ENCODE data around the gene POLR2C.

The POLR2C gene

DNA sequence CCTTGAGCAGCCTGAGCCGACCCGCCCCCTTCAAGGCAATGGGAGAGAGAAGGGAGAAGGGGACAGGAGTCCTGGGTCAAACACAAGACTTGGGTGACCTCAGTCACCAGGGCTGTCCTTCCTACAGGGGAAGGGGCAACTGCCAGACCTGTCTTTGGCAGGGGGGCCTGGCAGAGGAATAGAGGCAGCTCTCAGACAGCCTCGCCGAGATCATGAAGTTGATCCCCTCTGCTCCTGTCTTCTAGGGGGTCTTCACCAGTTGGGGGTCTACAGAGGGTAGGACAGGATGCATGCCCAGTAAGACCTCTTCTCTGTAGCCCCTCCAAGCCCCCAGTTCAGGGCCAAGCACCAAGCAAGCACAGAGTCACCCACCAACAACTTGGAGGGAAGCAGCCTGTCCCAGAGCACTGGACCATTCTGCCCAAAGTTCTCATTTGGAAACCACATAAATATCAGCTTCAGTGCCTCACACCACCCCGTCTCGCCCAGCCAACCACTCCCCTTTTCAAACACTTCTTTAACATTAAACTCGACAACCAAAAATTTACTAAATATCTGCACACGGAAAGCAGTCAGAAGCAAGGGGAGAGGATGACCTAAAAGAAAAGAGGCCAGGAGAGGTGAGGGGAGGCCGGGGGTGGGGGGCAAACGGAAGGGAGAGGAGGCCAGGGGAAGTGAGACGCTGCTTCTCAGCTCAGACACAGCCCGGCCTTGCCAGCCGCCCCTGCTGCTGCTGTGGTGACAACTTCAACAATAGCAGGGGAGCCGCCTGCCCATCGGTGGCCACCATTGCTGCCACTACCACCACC is 16.1 kb downstream of the POLR2C start:
- Histone ChIP-seq H3K36me3 (no peaks in the 10 kb centered on the region), H3K9me3 (no peaks in the 10 kb centered on the region), H3K4me3 (ENCODE audit: low read depth in 1 of 2, low read length in 1 of 2) (no peak overlapping the region), H3K27me3 (peaks cover 37% of the 10 kb centered on the region), H3K4me1 (ENCODE audit: control insufficient read depth in 1 of 2, insufficient read depth in 1 of 2, low read depth in 1 of 2, low read length in 1 of 2) (peaks cover 30 to 40% of the 10 kb centered on the region in 2 experiments), H3K27ac (no peak overlapping the region)
- TF ChIP-seq, protein P1, sequence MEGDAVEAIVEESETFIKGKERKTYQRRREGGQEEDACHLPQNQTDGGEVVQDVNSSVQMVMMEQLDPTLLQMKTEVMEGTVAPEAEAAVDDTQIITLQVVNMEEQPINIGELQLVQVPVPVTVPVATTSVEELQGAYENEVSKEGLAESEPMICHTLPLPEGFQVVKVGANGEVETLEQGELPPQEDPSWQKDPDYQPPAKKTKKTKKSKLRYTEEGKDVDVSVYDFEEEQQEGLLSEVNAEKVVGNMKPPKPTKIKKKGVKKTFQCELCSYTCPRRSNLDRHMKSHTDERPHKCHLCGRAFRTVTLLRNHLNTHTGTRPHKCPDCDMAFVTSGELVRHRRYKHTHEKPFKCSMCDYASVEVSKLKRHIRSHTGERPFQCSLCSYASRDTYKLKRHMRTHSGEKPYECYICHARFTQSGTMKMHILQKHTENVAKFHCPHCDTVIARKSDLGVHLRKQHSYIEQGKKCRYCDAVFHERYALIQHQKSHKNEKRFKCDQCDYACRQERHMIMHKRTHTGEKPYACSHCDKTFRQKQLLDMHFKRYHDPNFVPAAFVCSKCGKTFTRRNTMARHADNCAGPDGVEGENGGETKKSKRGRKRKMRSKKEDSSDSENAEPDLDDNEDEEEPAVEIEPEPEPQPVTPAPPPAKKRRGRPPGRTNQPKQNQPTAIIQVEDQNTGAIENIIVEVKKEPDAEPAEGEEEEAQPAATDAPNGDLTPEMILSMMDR (IDR thresholded peaks at IDR 0.05) = no peak

DNA sequence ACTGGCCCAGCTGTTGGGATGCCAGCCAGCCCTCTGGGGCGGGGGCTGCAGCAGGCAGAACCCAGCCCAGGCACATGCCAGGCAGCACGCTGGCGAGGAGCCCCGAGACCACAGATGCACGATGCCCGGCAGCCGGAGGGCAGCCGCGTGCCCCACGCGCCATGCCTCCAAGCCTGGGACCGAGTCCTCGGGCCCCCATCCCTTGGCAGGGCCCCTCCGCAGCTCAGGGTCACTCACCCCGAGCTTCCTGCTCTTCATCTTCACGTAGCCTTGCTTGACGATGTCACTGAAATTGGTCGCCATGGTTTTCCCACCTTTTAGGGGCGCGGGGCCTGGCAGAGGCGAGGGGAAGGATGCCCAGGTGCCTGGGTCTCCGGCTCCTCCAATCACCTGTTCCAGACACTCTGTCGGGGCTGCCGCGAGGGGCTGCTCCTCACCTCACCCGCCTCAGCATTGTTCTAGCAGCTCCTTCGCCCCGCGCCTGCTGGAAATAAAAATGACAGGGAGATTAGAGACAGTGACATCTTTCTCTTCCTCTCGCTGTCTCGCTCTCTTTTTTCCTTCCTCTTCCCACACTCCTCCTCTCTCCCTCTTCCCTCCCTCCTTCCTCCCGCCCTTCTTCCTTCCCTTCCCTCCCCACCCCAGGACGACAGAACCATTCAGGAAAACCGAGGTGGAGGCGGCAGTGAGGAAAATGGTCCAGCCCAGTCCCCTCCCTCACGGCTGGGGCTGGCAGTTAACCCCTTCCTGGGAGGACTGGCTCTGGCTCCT is 16.9 kb downstream of the POLR2C start:
- H3K36me3 ChIP-seq = no peaks in the 10 kb centered on the region
- no peak overlapping the region for H3K27ac ChIP-seq
- H3K27me3 ChIP-seq = peaks cover 38% of the 10 kb centered on the region
- H3K9me3 ChIP-seq = no peaks in the 10 kb centered on the region
- TF ChIP-seq, protein P1 (IDR thresholded peaks at IDR 0.05) = no peak
- peaks cover 30 to 32% of the 10 kb centered on the region in 2 experiments for H3K4me1 ChIP-seq (ENCODE audit: control insufficient read depth in 1 of 2, insufficient read depth in 1 of 2, low read depth in 1 of 2, low read length in 1 of 2)
- H3K4me3 ChIP-seq (ENCODE audit: low read depth in 1 of 2, low read length in 1 of 2) = no peak overlapping the region

DNA sequence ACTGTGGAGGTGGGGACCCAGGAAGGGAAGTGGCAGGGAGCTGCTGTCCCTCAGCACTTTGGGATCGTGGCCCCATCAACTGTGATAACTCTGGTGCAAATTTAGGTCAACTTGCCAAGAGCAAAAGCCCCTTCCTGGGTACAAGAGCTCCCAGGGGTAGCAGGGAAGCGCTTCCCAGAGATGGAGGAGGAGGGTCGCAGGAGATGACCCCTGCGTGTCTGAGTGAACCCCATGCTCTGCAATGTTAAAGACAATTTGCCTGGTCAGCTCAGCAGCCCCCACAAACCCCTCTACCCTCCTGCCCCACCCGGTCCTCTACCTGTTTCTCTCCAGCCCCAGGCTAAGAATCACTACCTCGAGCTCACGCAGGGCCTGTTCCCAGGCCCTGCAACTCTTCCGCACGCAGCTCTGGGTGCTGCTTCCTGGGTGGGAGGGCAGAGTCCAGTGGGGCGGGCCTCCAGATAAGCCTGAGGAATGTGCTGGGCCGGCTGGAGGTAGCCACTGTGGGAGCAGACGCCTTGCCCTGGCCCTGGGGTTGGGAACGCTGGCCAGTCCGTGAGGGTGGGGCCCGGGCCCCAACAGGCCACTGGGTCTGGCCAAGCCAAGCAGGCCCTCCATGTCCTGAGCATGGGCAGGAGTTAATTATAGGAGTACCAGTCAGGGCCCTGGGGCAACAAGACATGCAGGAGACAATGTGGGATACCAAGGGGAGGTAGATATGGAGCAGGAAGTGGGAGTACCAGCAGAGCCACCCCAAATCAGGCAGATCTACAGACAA is 17.7 kb downstream of the POLR2C start:
- peaks cover 24% of the 10 kb centered on the region in 2 experiments for H3K4me1 ChIP-seq (ENCODE audit: control insufficient read depth in 1 of 2, insufficient read depth in 1 of 2, low read depth in 1 of 2, low read length in 1 of 2)
- H3K27ac ChIP-seq = no peak overlapping the region
- peaks cover 46% of the 10 kb centered on the region for H3K27me3 ChIP-seq
- H3K4me3 ChIP-seq (ENCODE audit: low read depth in 1 of 2, low read length in 1 of 2) = no peak overlapping the region
- TF ChIP-seq, protein P1 (IDR thresholded peaks at IDR 0.05) = no peak
- no peaks in the 10 kb centered on the region for H3K9me3 ChIP-seq
- no peaks in the 10 kb centered on the region for H3K36me3 ChIP-seq

- Histone ChIP-seq H3K4me1 (ENCODE audit: control insufficient read depth in 1 of 2, insufficient read depth in 1 of 2, low read depth in 1 of 2, low read length in 1 of 2) (peaks cover 21 to 24% of the 10 kb centered on the region in 2 experiments), H3K27ac (no peak overlapping the region), H3K36me3 (no peaks in the 10 kb centered on the region), H3K27me3 (peaks cover 52% of the 10 kb centered on the region), H3K9me3 (no peaks in the 10 kb centered on the region), H3K4me3 (ENCODE audit: low read depth in 1 of 2, low read length in 1 of 2) (no peak overlapping the region)
- TF ChIP-seq, protein P1 (IDR thresholded peaks at IDR 0.05) = no peak
Observed at GRCh38 chr16:57480754-57481230, 18.3 kb downstream of the POLR2C start.

DNA sequence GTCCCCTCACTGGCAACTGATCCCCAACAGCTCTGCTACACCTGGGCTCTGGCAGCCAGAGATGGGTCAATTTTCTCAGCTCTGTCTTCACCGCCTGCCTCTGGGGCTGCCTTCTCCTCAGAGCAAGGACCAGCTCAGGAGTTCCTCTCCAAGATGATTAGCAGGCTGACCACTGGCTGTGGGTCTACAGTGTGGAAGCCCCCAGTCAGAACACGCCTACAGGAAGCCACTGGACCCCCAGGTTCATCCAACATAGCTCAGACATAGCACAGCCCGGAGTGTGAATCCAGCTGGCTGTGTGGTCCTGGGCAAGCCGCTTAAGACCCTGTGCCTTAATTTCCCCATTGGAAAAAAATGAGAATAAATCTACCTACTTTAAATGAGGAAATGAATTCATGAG is 18.9 kb downstream of the POLR2C start:
- no peak overlapping the region for H3K27ac ChIP-seq
- TF ChIP-seq, protein P1 (IDR thresholded peaks at IDR 0.05) = no peak

More for the DNA sequence above, 18.9 kb downstream of the POLR2C start:
- Histone ChIP-seq H3K4me1 (ENCODE audit: control insufficient read depth in 1 of 2, insufficient read depth in 1 of 2, low read depth in 1 of 2, low read length in 1 of 2) (peaks cover 19 to 21% of the 10 kb centered on the region in 2 experiments), H3K4me3 (ENCODE audit: low read depth in 1 of 2, low read length in 1 of 2) (no peak overlapping the region), H3K36me3 (no peaks in the 10 kb centered on the region), H3K9me3 (no peaks in the 10 kb centered on the region), H3K27me3 (peaks cover 58% of the 10 kb centered on the region)
